Activated CD4-positive, alpha-beta T cell treated with anti-CD3 and anti-CD28 coated beads for 4 hours (primary cell): ENCODE data around the gene NRSN2.

Experiments used
- DNase-seq, 2 donors: peaks; one replicate each; pipeline ENCODE4 v3.0.0-alpha.2; 2020

NRSN2 gene

DNA sequence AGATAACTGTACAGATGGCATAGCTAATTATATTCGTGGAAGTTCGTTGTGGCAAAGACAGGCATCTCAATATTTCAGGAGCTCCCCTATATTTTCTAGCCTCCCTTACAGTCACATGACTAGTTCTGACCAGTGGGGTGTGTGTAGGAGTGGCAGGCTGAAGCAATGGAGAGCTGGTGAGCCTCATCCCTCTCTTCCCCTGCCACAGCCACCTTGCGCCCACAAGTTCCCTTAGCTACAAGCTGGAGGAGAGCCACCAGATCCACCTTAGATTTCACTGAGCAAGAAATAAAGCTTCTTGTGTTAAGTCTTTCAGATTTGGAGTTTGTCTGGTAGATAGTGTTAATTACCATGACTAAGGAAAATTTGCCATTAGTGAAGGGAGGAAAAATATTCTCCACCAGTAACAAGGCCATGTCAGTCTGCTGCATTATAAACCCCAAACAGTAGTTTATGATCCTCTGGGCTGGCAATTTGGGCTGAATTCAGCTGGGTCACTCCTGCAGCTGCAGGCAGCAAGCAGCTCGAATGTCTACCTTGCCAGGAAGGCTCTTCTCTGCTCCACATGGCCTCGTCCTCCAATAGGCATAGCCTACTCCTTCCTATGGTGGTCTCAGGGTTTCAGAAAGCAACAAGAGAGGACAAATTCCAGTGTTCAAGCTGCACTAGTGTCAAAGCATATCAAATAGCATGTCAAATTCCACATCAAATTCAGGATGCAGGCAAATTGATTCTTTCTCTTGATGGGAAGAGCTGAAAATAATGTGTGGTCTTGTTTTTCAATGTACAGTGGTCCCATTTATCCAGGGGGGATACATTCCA, 53.8 kb downstream of the NRSN2 start:
- no peak for DNase-seq

DNA sequence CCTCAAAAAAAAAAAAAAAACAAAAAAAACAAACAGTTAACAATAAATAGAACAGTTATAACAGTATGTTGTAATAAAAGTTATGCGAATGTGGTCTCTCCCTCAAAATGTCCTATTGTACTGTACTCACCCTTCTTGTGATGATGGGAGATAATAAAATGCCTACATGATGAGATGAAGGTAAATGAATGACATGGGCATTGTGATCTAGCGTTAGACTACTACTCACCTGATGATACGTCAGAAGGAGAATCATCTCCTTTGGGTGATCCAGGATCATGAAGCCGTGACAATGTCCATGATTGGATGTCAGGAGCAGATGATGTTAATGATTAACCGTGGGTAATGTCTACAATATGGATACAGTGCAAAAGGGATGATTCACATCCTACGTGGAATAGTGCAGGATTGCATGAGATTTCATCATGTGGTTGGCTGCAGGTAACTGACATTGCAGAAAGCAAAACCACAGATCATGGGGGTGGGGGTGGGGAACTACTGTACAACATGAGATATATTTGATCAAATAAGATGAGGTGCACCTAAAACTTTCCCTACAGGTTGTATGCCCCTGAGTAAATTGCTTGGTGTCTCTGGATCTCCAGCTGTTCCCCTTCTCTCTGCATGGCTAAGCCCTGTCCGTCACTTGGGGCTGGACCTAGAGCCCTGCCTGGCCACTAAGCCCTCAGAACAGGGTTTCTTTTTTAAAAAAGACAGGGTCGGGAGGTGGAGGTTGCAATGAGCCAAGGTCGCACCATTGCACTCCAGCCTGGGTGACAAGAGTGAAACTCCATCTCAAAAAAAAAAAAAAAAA, 55.0 kb downstream of the NRSN2 start:
- DNase-seq: no peak

DNA sequence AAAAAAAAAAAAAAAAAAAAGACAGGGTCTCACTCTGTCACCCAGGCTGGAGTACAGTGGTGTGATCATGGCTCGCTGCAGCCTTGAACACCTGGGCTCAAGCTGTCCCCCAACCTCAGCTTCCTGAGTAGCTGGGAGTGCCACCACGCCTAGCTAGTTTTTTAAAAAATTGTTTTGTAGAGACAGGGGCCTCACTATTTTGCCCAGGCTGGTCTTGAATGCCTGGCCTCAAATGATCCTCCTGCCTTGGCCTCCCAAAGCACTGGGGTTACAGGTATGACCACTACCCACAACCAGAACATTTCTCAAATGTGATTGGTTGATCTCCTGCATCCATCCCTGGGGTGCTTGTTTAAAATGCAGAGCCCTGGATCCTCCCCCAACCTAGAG, 55.6 kb downstream of the NRSN2 start:
- DNase-seq: no peak

DNA sequence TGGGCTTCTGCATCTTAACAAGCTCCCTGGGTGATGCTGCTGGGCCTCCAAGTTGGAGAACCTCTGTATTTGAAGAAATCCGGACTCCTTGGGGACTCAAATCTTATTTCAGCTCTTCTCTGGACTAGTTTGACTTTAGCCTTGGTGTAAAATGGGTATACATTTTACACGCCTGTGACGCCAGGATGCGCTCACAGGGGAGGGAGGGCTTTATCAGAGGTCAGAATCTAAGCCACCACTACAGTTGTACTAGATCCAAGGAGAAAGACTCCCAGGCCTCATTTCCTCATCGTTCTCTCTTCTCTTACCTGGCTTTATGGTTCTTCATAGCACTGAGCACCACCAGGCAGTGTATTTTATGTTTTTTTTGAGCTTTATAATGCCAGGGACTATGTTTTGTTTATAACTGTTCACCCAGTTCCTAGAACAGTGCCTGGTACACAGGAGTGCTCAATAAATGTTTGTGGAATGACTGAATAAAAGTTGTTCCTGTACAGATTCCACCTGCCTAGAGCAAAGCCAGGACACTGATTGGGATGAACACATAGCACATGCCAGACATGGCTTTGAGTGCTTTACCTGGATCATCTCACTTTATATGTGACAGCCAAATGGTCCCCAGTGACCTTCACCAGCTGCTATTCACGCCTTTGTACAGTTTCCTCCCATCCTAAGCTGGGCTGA, 56.1 kb downstream of the NRSN2 start:
- no peak for DNase-seq

DNA sequence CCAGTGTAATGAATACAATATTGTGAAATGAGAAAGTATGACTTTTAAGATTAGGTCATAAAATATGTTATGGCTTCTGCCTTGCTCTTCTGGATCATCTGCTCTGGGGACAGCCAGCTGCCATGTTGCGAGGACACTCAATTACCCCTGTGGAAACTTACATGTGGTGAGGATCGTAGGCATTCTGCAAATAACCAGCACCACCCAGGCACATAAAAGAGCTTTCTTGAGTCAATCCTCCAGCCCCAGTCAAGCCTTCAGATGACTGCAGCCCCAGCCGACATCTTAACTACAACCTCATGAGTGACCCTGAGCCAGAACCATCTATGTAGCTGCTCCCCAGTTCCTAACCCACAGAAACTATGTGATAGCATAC, 56.7 kb downstream of the NRSN2 start:
- no peak for DNase-seq

DNA sequence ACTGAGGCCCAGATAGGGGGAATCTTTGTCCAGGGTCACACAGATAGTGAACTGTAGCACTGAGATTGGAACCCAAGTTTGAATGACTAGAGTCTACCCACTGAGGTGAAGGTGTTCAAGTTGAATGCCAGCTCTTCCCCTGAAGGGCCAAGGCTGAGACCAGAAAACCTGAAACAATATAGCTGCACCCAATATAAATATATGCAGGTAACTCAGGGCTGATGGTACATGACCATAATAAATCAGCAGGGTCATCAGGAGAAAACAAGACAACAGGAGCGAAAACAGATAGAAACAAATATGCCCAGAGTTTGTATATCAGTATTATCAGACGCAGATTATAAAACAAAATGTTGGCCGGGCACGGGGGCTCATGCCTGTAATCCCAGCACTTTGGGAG, 57.2 kb downstream of the NRSN2 start:
- no peak for DNase-seq
